Measurements from ENCODE around the gene FAM228A.
"Not testable (repeated sequence)": the region's sequence is repeated elsewhere in the genome, so short reads cannot be mapped to it uniquely, and the experiment has no call there.

Gene FAM228A

GRCh38 chr2:24174851-24175277, at the start of gene FAM228A:
Gene FAM228A (plus strand): TSS chr2:24175053. CDS start chr2:24175481, 428 bp downstream.
- no peak for DNase-seq

GRCh38 chr2:24125956-24126355, 48.9 kb upstream of the FAM228A start:
- DNase-seq = no peak

GRCh38 chr2:24132543-24132942, 42.3 kb upstream of the FAM228A start:
- DNase-seq = no peak

GRCh38 chr2:24140305-24140704, 34.5 kb upstream of the FAM228A start:
- not testable (repeated sequence) for DNase-seq

GRCh38 chr2:24147364-24147763, 27.5 kb upstream of the FAM228A start:
- no peak for DNase-seq

GRCh38 chr2:24152413-24153197, 22.2 kb upstream of the FAM228A start:
- no peak for DNase-seq

- no peak for DNase-seq
Measured at GRCh38 chr2:24153478-24153877, 21.4 kb upstream of the FAM228A start.

GRCh38 chr2:24158131-24158530, 16.7 kb upstream of the FAM228A start:
- DNase-seq = no peak

- no peak for DNase-seq
Measured at GRCh38 chr2:24159708-24160107, 15.1 kb upstream of the FAM228A start.

- no peak for DNase-seq
Measured at GRCh38 chr2:24160761-24161160, 14.1 kb upstream of the FAM228A start.

GRCh38 chr2:24162494-24162893, 12.4 kb upstream of the FAM228A start:
- DNase-seq = no peak

- no peak for DNase-seq
Measured at GRCh38 chr2:24163186-24163585, 11.7 kb upstream of the FAM228A start.

GRCh38 chr2:24163601-24164000, 11.3 kb upstream of the FAM228A start:
- DNase-seq = no peak

- DNase-seq = no peak
Measured at GRCh38 chr2:24164416-24164973, 10.4 kb upstream of the FAM228A start.

GRCh38 chr2:24169023-24169422, 5.8 kb upstream of the FAM228A start:
- no peak for DNase-seq

GRCh38 chr2:24175631-24176187, 856 bp downstream of the FAM228A start:
- no peak for DNase-seq

- DNase-seq = no peak
Measured at GRCh38 chr2:24176326-24176725, 1.5 kb downstream of the FAM228A start.

- no peak for DNase-seq
Measured at GRCh38 chr2:24179683-24180082, 4.8 kb downstream of the FAM228A start.

GRCh38 chr2:24181849-24182248, 7.0 kb downstream of the FAM228A start:
- DNase-seq = no peak

GRCh38 chr2:24182507-24182906, 7.7 kb downstream of the FAM228A start:
- no peak for DNase-seq

- no peak for DNase-seq
Measured at GRCh38 chr2:24183366-24184069, 8.7 kb downstream of the FAM228A start.

- DNase-seq = no peak
Measured at GRCh38 chr2:24189551-24189950, 14.7 kb downstream of the FAM228A start.

GRCh38 chr2:24190503-24190902, 15.7 kb downstream of the FAM228A start:
- DNase-seq = no peak

GRCh38 chr2:24191156-24191555, 16.3 kb downstream of the FAM228A start:
- DNase-seq = no peak
